H1 (cell line): ENCODE data around the gene HNRNPH3.

ENCODE experiments used
- ASH2L ChIP-seq: fragments of 200-600, 300-600 bp; sonication (generic); IDR thresholded peaks from one replicate; pipeline ENCODE4 v1.7.1; 2017; ENCODE audit warnings: low read length
- CTCF ChIP-seq, 3 experiments: IDR thresholded peaks; 1 replicate in 2 of 3; 2 replicates in 1 of 3; pipeline versions ENCODE4 v1.5.1 to v1.6.1; 2011; ENCODE audit warnings: low read length in 3 of 3, mild to moderate bottlenecking in 3 of 3, inconsistent platforms in 2 of 3, low read depth in 1 of 3, moderate library complexity in 1 of 3; ENCODE audit not compliant: insufficient read depth in 1 of 3; ENCODE audit errors: control extremely low read depth in 1 of 3
- GABPA ChIP-seq: IDR thresholded peaks from 2 replicates; pipeline ENCODE4 v1.6.1; 2011; ENCODE audit warnings: mild to moderate bottlenecking, low read length, moderate library complexity, borderline replicate concordance; ENCODE audit not compliant: insufficient read depth
- MAFK ChIP-seq: IDR thresholded peaks from 2 replicates; pipeline ENCODE4 v1.6.1; 2012; ENCODE audit warnings: low read depth, mild to moderate bottlenecking, improper control_type of control experiment, low read length
- SAP30 ChIP-seq: fragments of 300-600 bp; sonication (generic); IDR thresholded peaks from 2 replicates; pipeline ENCODE4 v1.7.1; 2012; ENCODE audit warnings: low read length, moderate library complexity, mild to moderate bottlenecking, inconsistent platforms; ENCODE audit not compliant: insufficient read depth, insufficient replicate concordance
- TF ChIP-seq, protein P1 (sequence below): IDR thresholded peaks from 2 replicates; pipeline ENCODE4 v1.6.1; 2012; ENCODE audit warnings: inconsistent platforms

DNA sequence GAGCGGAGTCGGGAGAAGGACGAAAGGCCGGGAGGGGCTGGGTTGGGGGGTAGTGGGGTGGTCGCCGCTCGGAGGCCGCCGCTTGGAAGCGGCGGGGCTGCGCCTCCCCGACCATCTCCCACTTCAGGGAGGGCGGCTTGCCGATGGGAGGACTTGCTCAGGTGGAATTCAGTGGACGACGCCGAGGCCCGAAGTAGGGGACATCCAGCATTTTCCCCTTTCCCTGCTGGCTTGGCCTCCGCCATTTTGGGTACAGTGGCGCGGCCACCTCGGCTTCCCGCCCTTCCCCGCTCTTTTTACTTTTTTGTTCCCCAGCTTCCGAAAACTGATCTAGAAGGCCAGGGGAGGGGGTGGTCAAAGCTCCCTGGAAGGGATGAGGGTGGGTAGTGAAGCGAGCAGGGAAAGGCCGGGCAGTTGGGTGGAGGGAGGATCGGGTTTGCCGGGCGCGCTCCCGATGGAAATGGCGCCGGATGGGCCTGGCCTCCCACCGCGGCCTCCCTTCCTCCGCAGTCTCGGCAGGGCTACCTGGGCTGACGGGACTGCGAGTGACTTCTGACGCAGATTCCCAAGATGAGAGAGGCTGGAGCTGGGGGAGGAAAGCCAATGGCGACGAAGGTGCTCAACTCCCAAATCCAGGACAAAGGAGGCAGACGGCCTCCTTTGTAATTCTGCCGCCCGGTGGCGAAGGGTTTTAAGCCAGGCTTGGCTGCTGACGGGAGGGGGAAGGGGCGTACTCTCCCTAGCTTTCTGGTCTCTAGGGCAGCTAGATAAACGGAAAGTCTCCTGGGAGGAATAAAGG lies 594 bp downstream of the HNRNPH3 start, which contains the start of gene PBLD:
- peak; percentile 70 for TF ChIP-seq ASH2L
- TF ChIP-seq, protein P1, sequence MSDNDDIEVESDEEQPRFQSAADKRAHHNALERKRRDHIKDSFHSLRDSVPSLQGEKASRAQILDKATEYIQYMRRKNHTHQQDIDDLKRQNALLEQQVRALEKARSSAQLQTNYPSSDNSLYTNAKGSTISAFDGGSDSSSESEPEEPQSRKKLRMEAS = peak; percentile 51; the same call in 1 of the 2 replicates
- TF ChIP-seq MAFK = no peak; the same call in 1 of the 2 replicates
- TF ChIP-seq SAP30 = no peak
- no peak for TF ChIP-seq GABPA
- peak; percentile 15 to 44 (median 29); a peak in 3 of 4 replicates for TF ChIP-seq CTCF (IDR thresholded peaks at IDR 0.05; ENCODE audit: control extremely low read depth in 1 of 3, insufficient read depth in 1 of 3, low read depth in 1 of 3, low read length in 3 of 3)
